ENCODE data around the gene PRELID1. TPM values are rescaled to one million over a fixed set of nuclear protein-coding genes. Genes with fewer than 3 reads are reported as not detected.
"Not testable (repeated sequence)": the region's sequence is repeated elsewhere in the genome, so short reads cannot be mapped to it uniquely, and the experiment has no call there.

Gene PRELID1
- total RNA-seq, result 10 to 100 TPM; 59.3 to 64.9 (median 62.4) TPM
- 100 to 1,000 TPM; 231 to 330 (median 257) TPM for polyA plus RNA-seq

DNA sequence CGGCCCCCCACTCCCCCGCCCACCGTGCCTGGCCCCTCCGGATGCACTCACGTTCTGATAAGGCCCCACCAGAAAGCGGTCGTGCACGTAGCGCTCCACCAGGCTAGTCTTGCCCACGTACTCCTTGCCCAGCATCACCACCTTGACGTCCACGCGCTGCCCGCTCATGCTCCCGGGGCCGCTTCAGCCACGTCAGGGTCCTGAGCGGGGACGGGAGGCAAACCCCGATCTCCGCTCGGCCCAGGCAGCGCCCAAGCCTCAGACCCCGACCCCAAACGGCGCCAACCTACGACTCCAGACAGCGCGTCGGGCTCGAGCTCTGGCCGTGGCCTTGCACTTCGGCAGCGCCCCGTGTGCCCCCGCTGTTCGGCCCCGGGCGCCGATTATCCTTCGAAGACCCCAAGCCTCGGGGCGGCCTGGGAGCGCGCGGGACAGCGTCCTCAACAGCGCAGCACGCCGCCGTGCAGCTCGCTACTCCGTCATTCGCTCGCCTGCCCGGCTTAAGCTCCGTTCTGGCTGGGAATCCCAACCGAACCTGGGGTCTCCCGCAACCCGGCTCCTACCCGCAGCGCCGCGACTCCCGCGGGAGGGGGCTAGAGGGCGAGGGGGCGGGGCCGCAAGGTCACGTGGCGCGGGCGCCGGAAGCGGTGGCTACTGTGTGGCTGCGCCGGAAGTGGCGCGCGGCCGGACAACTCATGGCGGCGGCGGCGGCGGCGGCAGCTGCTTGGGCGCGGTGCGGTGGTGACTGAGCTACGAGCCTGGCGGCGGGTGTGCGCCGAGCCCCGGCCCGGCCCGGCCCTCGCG is at the start of gene PRELID1, which contains the start of gene RAB24:
PRELID1 (plus strand) TSS at position 679 of the 804 bp plus-strand sequence. CDS start 187 bp downstream, outside the sequence.
RAB24 (minus strand) TSS at position 599 of the 804 bp plus-strand sequence; CDS start at position 168, 431 bp downstream.
- Histone ChIP-seq H3K9me3 (no peaks in the 10 kb centered on the region), H3K27me3 (no peaks in the 10 kb centered on the region), H3K27ac (peak within 1 kb of the TSS; percentile 84 to 90 (median 86)), H3K4me1 (peaks cover 0 to 64% (median 47%) of the 10 kb centered on the region in 4 donors), H3K4me3 (peak within 1 kb of the TSS; percentile 78 to 88 (median 84)), H3K36me3 (peaks cover 0 to 34% (median 14%) of the 10 kb centered on the region in 4 donors)
- WGBS, 2 donors, result 0 to 1% methylated on average over 100 of the region's 100 CpGs
- peak; percentile 94 for DNase-seq
- intact Hi-C loops (cut with DNase I), result no loop called here
- no peak for TF ChIP-seq EP300 (IDR thresholded peaks at IDR 0.05)
- TF ChIP-seq, protein P1, sequence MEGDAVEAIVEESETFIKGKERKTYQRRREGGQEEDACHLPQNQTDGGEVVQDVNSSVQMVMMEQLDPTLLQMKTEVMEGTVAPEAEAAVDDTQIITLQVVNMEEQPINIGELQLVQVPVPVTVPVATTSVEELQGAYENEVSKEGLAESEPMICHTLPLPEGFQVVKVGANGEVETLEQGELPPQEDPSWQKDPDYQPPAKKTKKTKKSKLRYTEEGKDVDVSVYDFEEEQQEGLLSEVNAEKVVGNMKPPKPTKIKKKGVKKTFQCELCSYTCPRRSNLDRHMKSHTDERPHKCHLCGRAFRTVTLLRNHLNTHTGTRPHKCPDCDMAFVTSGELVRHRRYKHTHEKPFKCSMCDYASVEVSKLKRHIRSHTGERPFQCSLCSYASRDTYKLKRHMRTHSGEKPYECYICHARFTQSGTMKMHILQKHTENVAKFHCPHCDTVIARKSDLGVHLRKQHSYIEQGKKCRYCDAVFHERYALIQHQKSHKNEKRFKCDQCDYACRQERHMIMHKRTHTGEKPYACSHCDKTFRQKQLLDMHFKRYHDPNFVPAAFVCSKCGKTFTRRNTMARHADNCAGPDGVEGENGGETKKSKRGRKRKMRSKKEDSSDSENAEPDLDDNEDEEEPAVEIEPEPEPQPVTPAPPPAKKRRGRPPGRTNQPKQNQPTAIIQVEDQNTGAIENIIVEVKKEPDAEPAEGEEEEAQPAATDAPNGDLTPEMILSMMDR (IDR thresholded peaks at IDR 0.05), result peak in 2 of 4 experiments; percentile 17 to 24
- TF ChIP-seq POLR2A (IDR thresholded peaks at IDR 0.05), result peak; percentile 11 to 58
- peak; percentile 77 to 91 (median 85) for TF ChIP-seq POLR2AphosphoS5 (IDR thresholded peaks at IDR 0.05)

GRCh38 chr5:177256296-177256695 is 47.3 kb upstream of the PRELID1 start:
- H3K27ac ChIP-seq, result no peak overlapping the region
- H3K27me3 ChIP-seq, result no peaks in the 10 kb centered on the region
- TF ChIP-seq EP300 (IDR thresholded peaks at IDR 0.05), result no peak
- TF ChIP-seq POLR2AphosphoS5 (IDR thresholded peaks at IDR 0.05), result no peak
- no peak for TF ChIP-seq POLR2A (IDR thresholded peaks at IDR 0.05)
- TF ChIP-seq, protein P1 (IDR thresholded peaks at IDR 0.05), result no peak
- H3K9me3 ChIP-seq, result no peaks in the 10 kb centered on the region
- no peak overlapping the region for H3K4me3 ChIP-seq
- H3K36me3 ChIP-seq, result peaks cover 6 to 92% (median 26%) of the 10 kb centered on the region in 4 donors
- no peaks in the 10 kb centered on the region for H3K4me1 ChIP-seq
- intact Hi-C loops (cut with DNase I), result no loop called here
- no peak for DNase-seq
- WGBS, 2 donors, result 34 to 63% methylated on average over 5 of the region's 5 CpGs

- 96 to 97% methylated on average over 7 of the region's 7 CpGs for WGBS, 2 donors
- H3K4me1 ChIP-seq; DNase-seq; intact Hi-C loops (cut with DNase I); H3K9me3 ChIP-seq; H3K4me3 ChIP-seq; H3K27ac ChIP-seq; H3K27me3 ChIP-seq: not testable (repeated sequence)
- peaks cover 0 to 93% (median 19%) of the 10 kb centered on the region in 4 donors for H3K36me3 ChIP-seq
These were observed 44.9 kb upstream of the PRELID1 start for GRCh38 chr5:177258711-177259110.

- peaks cover 0 to 88% (median 21%) of the 10 kb centered on the region in 4 donors for H3K36me3 ChIP-seq
- intact Hi-C loops (cut with DNase I), result no loop called here
- no peaks in the 10 kb centered on the region for H3K9me3 ChIP-seq
- no peak overlapping the region for H3K27ac ChIP-seq
- WGBS, 2 donors, result 95 to 96% methylated on average over 7 of the region's 7 CpGs
- no peaks in the 10 kb centered on the region for H3K27me3 ChIP-seq
- peaks cover 0 to 10% (median 5%) of the 10 kb centered on the region in 4 donors for H3K4me1 ChIP-seq
- DNase-seq, result no peak
- TF ChIP-seq EP300 (IDR thresholded peaks at IDR 0.05), result no peak
- TF ChIP-seq POLR2AphosphoS5 (IDR thresholded peaks at IDR 0.05), result no peak
- no peak for TF ChIP-seq POLR2A (IDR thresholded peaks at IDR 0.05)
- TF ChIP-seq, protein P1 (IDR thresholded peaks at IDR 0.05), result no peak
- no peak overlapping the region for H3K4me3 ChIP-seq
These were observed 42.6 kb upstream of the PRELID1 start for GRCh38 chr5:177260961-177261360.

DNA sequence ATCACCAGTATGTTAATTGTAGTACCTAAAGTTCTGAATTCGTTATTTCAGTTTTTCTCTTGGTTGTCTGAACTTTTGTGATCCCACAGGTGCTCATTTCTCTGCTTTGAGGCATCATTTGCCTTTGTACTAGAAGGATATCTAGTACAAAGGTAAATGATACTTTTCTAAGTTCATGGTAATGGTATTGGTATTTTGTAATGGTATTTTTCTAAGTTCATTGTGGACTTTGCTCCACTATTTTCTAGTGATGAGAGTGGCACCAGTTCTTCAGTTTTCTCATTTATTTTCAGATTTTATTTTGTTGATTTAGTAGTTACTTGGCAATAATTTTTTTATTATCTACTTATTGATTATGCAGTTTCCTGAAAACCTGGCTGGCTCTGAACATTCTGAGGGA is 42.1 kb upstream of the PRELID1 start:
- no peak for DNase-seq
- H3K27me3 ChIP-seq, result no peaks in the 10 kb centered on the region
- no peaks in the 10 kb centered on the region for H3K9me3 ChIP-seq
- no peak overlapping the region for H3K27ac ChIP-seq
- 80 to 93% methylated on average over 1 of the region's 1 CpG for WGBS, 2 donors
- no peak overlapping the region for H3K4me3 ChIP-seq
- no peak for TF ChIP-seq POLR2A (IDR thresholded peaks at IDR 0.05)
- no peak for TF ChIP-seq POLR2AphosphoS5 (IDR thresholded peaks at IDR 0.05)
- TF ChIP-seq EP300 (IDR thresholded peaks at IDR 0.05), result no peak
- TF ChIP-seq, protein P1 (IDR thresholded peaks at IDR 0.05), result no peak
- H3K4me1 ChIP-seq, result peaks cover 0 to 10% (median 5%) of the 10 kb centered on the region in 4 donors
- intact Hi-C loops (cut with DNase I), result no loop called here
- H3K36me3 ChIP-seq, result peaks cover 0 to 88% (median 24%) of the 10 kb centered on the region in 4 donors

Data from sigmoid colon (tissue), 7 donors.